H1 (cell line): ENCODE data around the gene THADA. TPM values are rescaled to one million over a fixed set of nuclear protein-coding genes. Genes with fewer than 3 reads are reported as not detected.

ENCODE experiments used
- BCL11A ChIP-seq, 2 experiments: IDR thresholded peaks; one replicate each; pipeline ENCODE4 v1.6.1; 2011; ENCODE audit warnings: low read depth in 2 of 2, low read length in 2 of 2, mild to moderate bottlenecking in 2 of 2
- CHD1 ChIP-seq: IDR thresholded peaks from 2 replicates; pipeline ENCODE4 v1.6.1; 2012; ENCODE audit warnings: low read depth, low read length, improper control_type of control experiment
- EGR1 ChIP-seq: IDR thresholded peaks from 2 replicates; pipeline ENCODE4 v1.6.1; 2011; ENCODE audit warnings: low read depth, low read length, borderline replicate concordance
- EZH2 ChIP-seq: fragments of 200-600 bp; sonication (generic); IDR thresholded peaks from 2 replicates; pipeline ENCODE4 v1.7.1; 2012; ENCODE audit warnings: low read depth, mild to moderate bottlenecking, moderate library complexity, low read length, inconsistent platforms; ENCODE audit not compliant: severe bottlenecking
- KDM1A ChIP-seq: fragments of 200-600, 300-600 bp; sonication (generic); IDR thresholded peaks from 2 replicates; pipeline ENCODE4 v1.7.1; 2016; ENCODE audit warnings: mild to moderate bottlenecking, low read length, borderline replicate concordance
- RAD21 ChIP-seq, 2 experiments: IDR thresholded peaks in 1 of 2; conservative IDR thresholded peaks in 1 of 2; 2 replicates each; pipeline ENCODE4 v1.6.1; 2011; ENCODE audit warnings: low read depth in 2 of 2, low read length in 2 of 2, improper control_type of control experiment in 1 of 2, inconsistent platforms in 1 of 2, mild to moderate bottlenecking in 1 of 2, moderate library complexity in 1 of 2
- SIRT6 ChIP-seq: IDR thresholded peaks from one replicate; pipeline ENCODE4 v1.7.1; 2012; ENCODE audit warnings: low read length, inconsistent platforms
- SP2 ChIP-seq: IDR thresholded peaks from 2 replicates; pipeline ENCODE4 v1.6.1; 2012; ENCODE audit warnings: mild to moderate bottlenecking, low read length, inconsistent platforms
- SRF ChIP-seq: IDR thresholded peaks from 2 replicates; pipeline ENCODE4 v1.6.1; 2011; ENCODE audit warnings: mild to moderate bottlenecking, low read depth, low read length, moderate library complexity
- TAF1 ChIP-seq: IDR thresholded peaks from 2 replicates; pipeline ENCODE4 v1.6.1; 2011; ENCODE audit warnings: mild to moderate bottlenecking, low read depth, low read length
- polyA plus RNA-seq, 7 experiments: library from polyadenylated mRNA; depleted of rRNA in 3 of 7; stranded (reverse) in 5 of 7; unstranded in 2 of 7; fragments of >200 nt in 5 of 7; fragments of 200-250 nt in 2 of 7; gene quantifications; 1 replicate in 5 of 7; 2 replicates in 1 of 7; 4 replicates in 1 of 7; pipeline versions ENCODE4 v1.2.1 to v1.2.3, GENCODE V29; 2011 to 2013; ENCODE audit warnings: missing spikeins in 2 of 7, mixed read lengths in 2 of 7
- total RNA-seq: library from RNA; stranded (reverse); fragmentation: NEBNext Ultra II Directional; extraction: Animal tissue kit (Norgen Biotek cat#: 25700); gene quantifications from 2 replicates; pipeline ENCODE4 v1.2.1, GENCODE V29; 2021
- TF ChIP-seq, protein P1 (sequence below): IDR thresholded peaks from 2 replicates; pipeline ENCODE4 v1.6.1; 2012; ENCODE audit warnings: inconsistent platforms

The THADA gene
- total and polyA plus RNA-seq, 2 of the 8 experiments (the other 6 are each of a cell fraction or from before 2014, with no cell fraction given): 22.4 to 26.8 TPM

DNA sequence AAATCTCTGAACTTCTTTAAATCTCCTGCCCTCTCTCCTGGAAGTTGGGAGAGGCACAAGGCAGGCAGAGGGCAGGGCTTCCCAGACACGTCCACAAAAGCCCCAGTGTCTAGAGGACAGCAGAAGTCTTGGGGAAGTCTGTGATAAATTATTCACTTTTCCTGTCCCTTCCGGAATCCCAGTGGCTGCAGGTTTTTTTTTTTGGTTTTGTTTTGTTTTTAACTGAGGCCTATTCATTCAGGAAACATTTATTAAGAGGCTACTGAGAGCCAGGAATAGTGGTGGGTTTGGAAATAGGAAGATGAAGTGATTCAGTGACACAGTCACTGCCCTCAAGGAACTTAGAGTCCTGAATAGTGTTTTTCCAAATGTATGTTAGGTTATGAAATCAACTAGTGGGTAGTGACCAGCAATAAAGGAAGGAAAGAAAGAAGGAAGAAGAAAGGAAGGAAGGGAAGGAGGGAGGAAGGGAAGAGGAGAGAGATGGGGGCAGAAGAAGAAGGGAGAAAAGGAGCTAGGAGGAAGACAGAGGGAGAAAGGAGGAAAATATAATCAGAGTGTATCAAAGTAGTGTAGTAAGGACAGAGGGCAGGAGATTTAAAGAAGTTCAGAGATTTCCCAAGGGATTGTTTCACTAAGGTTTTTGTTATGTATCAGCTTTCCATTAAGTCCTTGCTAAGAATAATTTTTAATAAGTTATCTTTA, 270.6 kb downstream of the THADA start (continued):
- no peak for TF ChIP-seq EGR1
- TF ChIP-seq EZH2: no peak
- TF ChIP-seq RAD21 (IDR thresholded peaks at IDR 0.05 in 1 of 2, conservative IDR thresholded peaks at IDR 0.05 in 1 of 2; ENCODE audit: low read depth in 2 of 2, low read length in 2 of 2): no peak
- TF ChIP-seq CHD1: no peak
- TF ChIP-seq SRF: no peak
- TF ChIP-seq BCL11A (IDR thresholded peaks at IDR 0.05; ENCODE audit: low read depth in 2 of 2, low read length in 2 of 2): no peak
- TF ChIP-seq SP2: no peak
- TF ChIP-seq TAF1: no peak
- TF ChIP-seq, protein P1, sequence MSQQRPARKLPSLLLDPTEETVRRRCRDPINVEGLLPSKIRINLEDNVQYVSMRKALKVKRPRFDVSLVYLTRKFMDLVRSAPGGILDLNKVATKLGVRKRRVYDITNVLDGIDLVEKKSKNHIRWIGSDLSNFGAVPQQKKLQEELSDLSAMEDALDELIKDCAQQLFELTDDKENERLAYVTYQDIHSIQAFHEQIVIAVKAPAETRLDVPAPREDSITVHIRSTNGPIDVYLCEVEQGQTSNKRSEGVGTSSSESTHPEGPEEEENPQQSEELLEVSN: no peak
- no peak for TF ChIP-seq SIRT6
- TF ChIP-seq KDM1A: no peak
